Measurements from ENCODE around the gene NINJ2.
A peak's percentile ranks its signal among the peaks of the same experiment; 100 is the strongest.
"Not testable (repeated sequence)": the region's sequence is repeated elsewhere in the genome, so short reads cannot be mapped to it uniquely, and the experiment has no call there.

The NINJ2 gene

GRCh38 chr12:581746-582145, 81.5 kb downstream of the NINJ2 start:
- DNase-seq = no peak

- DNase-seq = no peak
Measured at GRCh38 chr12:581321-581720, 81.9 kb downstream of the NINJ2 start.

GRCh38 chr12:580813-581212, 82.4 kb downstream of the NINJ2 start:
- no peak for DNase-seq

- DNase-seq = no peak
Measured at GRCh38 chr12:579420-580110, 83.7 kb downstream of the NINJ2 start.

GRCh38 chr12:578748-579419, 84.4 kb downstream of the NINJ2 start:
- no peak for DNase-seq

- not testable (repeated sequence) for DNase-seq
Measured at GRCh38 chr12:577994-578747, 85.1 kb downstream of the NINJ2 start.

- no peak for DNase-seq
Measured at GRCh38 chr12:576615-577110, 86.6 kb downstream of the NINJ2 start.

- no peak for DNase-seq
Measured at GRCh38 chr12:575948-576614, 87.2 kb downstream of the NINJ2 start.

- DNase-seq = no peak
Measured at GRCh38 chr12:575129-575502, 88.1 kb downstream of the NINJ2 start.

- no peak for DNase-seq
Measured at GRCh38 chr12:574475-575128, 88.6 kb downstream of the NINJ2 start.

GRCh38 chr12:573232-573631, 90.0 kb downstream of the NINJ2 start:
- DNase-seq = no peak

- DNase-seq = no peak
Measured at GRCh38 chr12:572532-572899, 90.7 kb downstream of the NINJ2 start.

- no peak for DNase-seq
Measured at GRCh38 chr12:571795-572531, 91.3 kb downstream of the NINJ2 start.

- DNase-seq = no peak
Measured at GRCh38 chr12:570921-571794, 92.1 kb downstream of the NINJ2 start.

- no peak for DNase-seq
Measured at GRCh38 chr12:570435-570920, 92.8 kb downstream of the NINJ2 start.

- peak; percentile 61 for DNase-seq
Measured at GRCh38 chr12:569803-570434, 93.3 kb downstream of the NINJ2 start.

GRCh38 chr12:569091-569676, 94.1 kb downstream of the NINJ2 start:
- no peak for DNase-seq

- DNase-seq = no peak
Measured at GRCh38 chr12:568486-568885, 94.8 kb downstream of the NINJ2 start.

GRCh38 chr12:565589-566105, 97.6 kb downstream of the NINJ2 start:
- no peak for DNase-seq

GRCh38 chr12:565161-565560, 98.1 kb downstream of the NINJ2 start:
- DNase-seq = no peak
